Mucosa of stomach (tissue), 1 donor: ENCODE results near the gene GPR85.

Experiments used
- H3K27me3 ChIP-seq: one replicate; pipeline ENCODE4 v1.7.0; 2013; ENCODE audit warnings: mild to moderate bottlenecking, low read length; ENCODE audit not compliant: control insufficient read depth, insufficient read depth
- H3K36me3 ChIP-seq: one replicate; pipeline ENCODE4 v1.7.0; 2013; ENCODE audit warnings: low read length; ENCODE audit not compliant: control insufficient read depth, insufficient read depth
- H3K4me1 ChIP-seq: one replicate; pipeline ENCODE4 v1.7.0; 2013; ENCODE audit warnings: mild to moderate bottlenecking, low read length; ENCODE audit not compliant: control insufficient read depth, insufficient read depth
- H3K4me3 ChIP-seq: one replicate; pipeline ENCODE4 v1.7.0; 2013; ENCODE audit warnings: low read length
- H3K9ac ChIP-seq: one replicate; pipeline ENCODE4 v1.7.0; 2013; ENCODE audit warnings: mild to moderate bottlenecking, low read length, moderate library complexity
- H3K9me3 ChIP-seq: one replicate; pipeline ENCODE4 v1.7.0; 2013; ENCODE audit warnings: mild to moderate bottlenecking, low read length, moderate library complexity; ENCODE audit not compliant: control insufficient read depth
- donor health status: Pancreatic carcinoma.

Gene GPR85

GRCh38 chr7:113100121-113100603 lies 13.5 kb upstream of the GPR85 start:
- H3K4me3 ChIP-seq = no peak overlapping the region
- no peak overlapping the region for H3K9ac ChIP-seq

GRCh38 chr7:113099284-113099919 lies 12.8 kb upstream of the GPR85 start:
- no peaks in the 10 kb centered on the region for H3K36me3 ChIP-seq
- no peaks in the 10 kb centered on the region for H3K4me1 ChIP-seq
- no peaks in the 10 kb centered on the region for H3K27me3 ChIP-seq
- no peaks in the 10 kb centered on the region for H3K9me3 ChIP-seq
- no peak overlapping the region for H3K9ac ChIP-seq
- H3K4me3 ChIP-seq = no peak overlapping the region

More at GRCh38 chr7:113100121-113100603, 13.5 kb upstream of the GPR85 start:
- H3K9me3 ChIP-seq = no peaks in the 10 kb centered on the region
- H3K4me1 ChIP-seq = no peaks in the 10 kb centered on the region
- no peaks in the 10 kb centered on the region for H3K27me3 ChIP-seq
- no peaks in the 10 kb centered on the region for H3K36me3 ChIP-seq

- Histone ChIP-seq H3K27me3 (no peaks in the 10 kb centered on the region), H3K9ac (no peak overlapping the region), H3K4me1 (no peaks in the 10 kb centered on the region), H3K4me3 (no peak overlapping the region), H3K9me3 (no peaks in the 10 kb centered on the region), H3K36me3 (no peaks in the 10 kb centered on the region)
Measured at GRCh38 chr7:113094517-113095249, 8.1 kb upstream of the GPR85 start.

- Histone ChIP-seq H3K9me3 (no peaks in the 10 kb centered on the region), H3K9ac (no peak overlapping the region), H3K4me3 (no peak overlapping the region), H3K27me3 (no peaks in the 10 kb centered on the region), H3K4me1 (no peaks in the 10 kb centered on the region), H3K36me3 (no peaks in the 10 kb centered on the region)
Measured at GRCh38 chr7:113093561-113093960, 6.9 kb upstream of the GPR85 start.

GRCh38 chr7:113092762-113093161 lies 6.1 kb upstream of the GPR85 start:
- H3K4me3 ChIP-seq = no peak overlapping the region
- no peaks in the 10 kb centered on the region for H3K36me3 ChIP-seq
- H3K9me3 ChIP-seq = no peaks in the 10 kb centered on the region
- no peak overlapping the region for H3K9ac ChIP-seq
- H3K4me1 ChIP-seq = no peaks in the 10 kb centered on the region
- H3K27me3 ChIP-seq = no peaks in the 10 kb centered on the region

GRCh38 chr7:113087071-113087998 lies 708 bp upstream of the GPR85 start:
- Histone ChIP-seq H3K4me3 (no peak overlapping the region), H3K9me3 (no peaks in the 10 kb centered on the region), H3K4me1 (peaks cover 9% of the 10 kb centered on the region), H3K9ac (no peak overlapping the region), H3K27me3 (no peaks in the 10 kb centered on the region), H3K36me3 (no peaks in the 10 kb centered on the region)

- H3K9me3 ChIP-seq = no peaks in the 10 kb centered on the region
- H3K9ac ChIP-seq = no peak overlapping the region
- H3K27me3 ChIP-seq = no peaks in the 10 kb centered on the region
- H3K36me3 ChIP-seq = no peaks in the 10 kb centered on the region
- H3K4me1 ChIP-seq = peaks cover 9% of the 10 kb centered on the region
- H3K4me3 ChIP-seq = peak overlapping the region; percentile 23
Measured at GRCh38 chr7:113085781-113086390, 741 bp downstream of the GPR85 start.

- Histone ChIP-seq H3K9ac (no peak overlapping the region), H3K36me3 (no peaks in the 10 kb centered on the region), H3K9me3 (no peaks in the 10 kb centered on the region), H3K4me1 (peaks cover 9% of the 10 kb centered on the region), H3K4me3 (no peak overlapping the region), H3K27me3 (no peaks in the 10 kb centered on the region)
Measured at GRCh38 chr7:113084496-113085172, 2.0 kb downstream of the GPR85 start.

- Histone ChIP-seq H3K4me1 (peaks cover 9% of the 10 kb centered on the region), H3K4me3 (no peak overlapping the region), H3K9me3 (no peaks in the 10 kb centered on the region), H3K36me3 (no peaks in the 10 kb centered on the region), H3K9ac (no peak overlapping the region), H3K27me3 (no peaks in the 10 kb centered on the region)
Measured at GRCh38 chr7:113083816-113084495, 2.7 kb downstream of the GPR85 start.

- no peaks in the 10 kb centered on the region for H3K36me3 ChIP-seq
- no peak overlapping the region for H3K9ac ChIP-seq
- H3K4me3 ChIP-seq = no peak overlapping the region
- peaks cover 9% of the 10 kb centered on the region for H3K4me1 ChIP-seq
- no peaks in the 10 kb centered on the region for H3K9me3 ChIP-seq
- H3K27me3 ChIP-seq = no peaks in the 10 kb centered on the region
Measured at GRCh38 chr7:113083132-113083815, 3.4 kb downstream of the GPR85 start.
